AG04449 (cell line): ENCODE results near the gene GANC.

Experiments used
- CTCF ChIA-PET: fragments of 350-600 bp; formaldehyde crosslinking; extraction: SDS; loops from one replicate; lab custom pipeline; 2021; ENCODE audit warnings: antibody characterized with exemption; lab: Yijun Ruan, JAX
- POLR2A ChIA-PET: fragments of 400-600, 350-600 bp; formaldehyde crosslinking; extraction: SDS; loops from one replicate; lab custom pipeline; 2020; ENCODE audit warnings: antibody characterized with exemption, inconsistent platforms; lab: Yijun Ruan, JAX
- DNase-seq: peaks from one replicate; pipeline ENCODE4 v3.0.0-alpha.2; 2010; ENCODE audit warnings: low read depth, low spot score
- H3K4me3 ChIP-seq: 2 replicates; pipeline ENCODE4 v1.5.1; 2011; ENCODE audit warnings: low read depth, mild to moderate bottlenecking, control low read depth, low read length
- CTCF ChIP-seq: IDR thresholded peaks from one replicate; pipeline ENCODE4 v1.5.1; 2011; ENCODE audit warnings: mild to moderate bottlenecking, moderate library complexity, low read length, control low read depth, inconsistent platforms; ENCODE audit not compliant: insufficient read depth; ENCODE audit errors: missing control alignments

GANC gene

GRCh38 chr15:42354824-42355223, 81.8 kb downstream of the GANC start:
- CTCF ChIA-PET = no interaction called here

GRCh38 chr15:42355291-42355690, 82.3 kb downstream of the GANC start:
- CTCF ChIA-PET = no interaction called here
- TF ChIP-seq CTCF = no peak
- POLR2A ChIA-PET = no interaction called here
- no peak overlapping the region for H3K4me3 ChIP-seq
- no peak for DNase-seq

More at GRCh38 chr15:42354824-42355223, 81.8 kb downstream of the GANC start:
- POLR2A ChIA-PET = interaction anchor here (0.6 kb wide), 2 partner anchors 8 to 84 kb away, joined by 3 read pairs; no protein-coding TSS in a partner anchor
- no peak for TF ChIP-seq CTCF
- no peak overlapping the region for H3K4me3 ChIP-seq
- no peak for DNase-seq

GRCh38 chr15:42356851-42357250, 83.8 kb downstream of the GANC start:
- CTCF ChIA-PET = interaction anchor here (1.1 kb wide), 1 partner anchor 28 kb away, joined by 3 read pairs; no protein-coding TSS in a partner anchor
- no peak for TF ChIP-seq CTCF

GRCh38 chr15:42358141-42358540, 85.1 kb downstream of the GANC start:
- POLR2A ChIA-PET = no interaction called here
- CTCF ChIA-PET = interaction anchor here (1.0 kb wide), 1 partner anchor 10 kb away, joined by 4 read pairs; no protein-coding TSS in a partner anchor
- TF ChIP-seq CTCF = no peak

More at GRCh38 chr15:42356851-42357250, 83.8 kb downstream of the GANC start:
- POLR2A ChIA-PET = no interaction called here
- no peak for DNase-seq
- no peak overlapping the region for H3K4me3 ChIP-seq

GRCh38 chr15:42359249-42359648, 86.2 kb downstream of the GANC start, which contains the start of gene CAPN3:
CAPN3 (plus strand) TSS chr15:42359501; CDS start chr15:42359806, 305 bp downstream.
- CTCF ChIA-PET = interaction anchor here (0.7 to 2.1 kb wide), 3 partner anchors 9 to 926 kb away, joined by 3 to 6 read pairs (median 4); no protein-coding TSS in a partner anchor
- DNase-seq = no peak
- no peak for TF ChIP-seq CTCF
- POLR2A ChIA-PET = no interaction called here
- no peak within 1 kb of the TSS for H3K4me3 ChIP-seq

More at GRCh38 chr15:42358141-42358540, 85.1 kb downstream of the GANC start:
- no peak overlapping the region for H3K4me3 ChIP-seq
- DNase-seq = no peak

- POLR2A ChIA-PET = no interaction called here
- DNase-seq = no peak
- no peak overlapping the region for H3K4me3 ChIP-seq
- CTCF ChIA-PET = interaction anchor here (2.1 kb wide), 1 partner anchor 25 kb away, joined by 6 read pairs; no protein-coding TSS in a partner anchor
- no peak for TF ChIP-seq CTCF
These were observed 87.0 kb downstream of the GANC start for GRCh38 chr15:42359985-42360384.
